Measurements from ENCODE around the gene PLGLB1.
"Not testable (repeated sequence)": the region's sequence is repeated elsewhere in the genome, so short reads cannot be mapped to it uniquely, and the experiment has no call there.

The PLGLB1 gene

GRCh38 chr2:87021744-87022143, at the start of gene PLGLB1:
TSS of gene PLGLB1 (minus strand) at chr2:87021844. CDS start at chr2:87021783, 61 bp downstream.
- not testable (repeated sequence) for ATAC-seq, H3K27me3 Mint-ChIP-seq, H3K9me3 Mint-ChIP-seq, H3K4me3 Mint-ChIP-seq, H3K27ac Mint-ChIP-seq, DNase-seq, H3K4me1 Mint-ChIP-seq

- not testable (repeated sequence) for H3K4me3 Mint-ChIP-seq, H3K9me3 Mint-ChIP-seq, H3K27me3 Mint-ChIP-seq, ATAC-seq, DNase-seq
- H3K27ac Mint-ChIP-seq: peak overlapping the region in 1 of 2 donors; percentile 11
- peaks cover 11% of the 10 kb centered on the region for H3K4me1 Mint-ChIP-seq
Measured at GRCh38 chr2:87064305-87064704, 42.7 kb upstream of the PLGLB1 start.

- not testable (repeated sequence) for H3K9me3 Mint-ChIP-seq, DNase-seq, H3K27me3 Mint-ChIP-seq, H3K4me3 Mint-ChIP-seq, ATAC-seq, H3K27ac Mint-ChIP-seq
- peaks cover 11% of the 10 kb centered on the region for H3K4me1 Mint-ChIP-seq
Measured at GRCh38 chr2:87063431-87063830, 41.8 kb upstream of the PLGLB1 start.

- ATAC-seq, H3K27ac Mint-ChIP-seq, H3K27me3 Mint-ChIP-seq, H3K9me3 Mint-ChIP-seq, DNase-seq, H3K4me3 Mint-ChIP-seq, H3K4me1 Mint-ChIP-seq: not testable (repeated sequence)
Measured at GRCh38 chr2:87061519-87061918, 39.9 kb upstream of the PLGLB1 start.

GRCh38 chr2:87057606-87058005, 36.0 kb upstream of the PLGLB1 start:
- ATAC-seq, DNase-seq, H3K9me3 Mint-ChIP-seq, H3K4me1 Mint-ChIP-seq, H3K4me3 Mint-ChIP-seq, H3K27me3 Mint-ChIP-seq, H3K27ac Mint-ChIP-seq: not testable (repeated sequence)

- not testable (repeated sequence) for H3K27me3 Mint-ChIP-seq, H3K27ac Mint-ChIP-seq, H3K4me1 Mint-ChIP-seq, ATAC-seq, H3K4me3 Mint-ChIP-seq, DNase-seq, H3K9me3 Mint-ChIP-seq
Measured at GRCh38 chr2:87056843-87057242, 35.2 kb upstream of the PLGLB1 start.

GRCh38 chr2:87056435-87056834, 34.8 kb upstream of the PLGLB1 start:
- not testable (repeated sequence) for H3K4me3 Mint-ChIP-seq, H3K27ac Mint-ChIP-seq, H3K27me3 Mint-ChIP-seq, H3K4me1 Mint-ChIP-seq, DNase-seq, ATAC-seq, H3K9me3 Mint-ChIP-seq

GRCh38 chr2:87054375-87054774, 32.7 kb upstream of the PLGLB1 start:
- ATAC-seq: peak; percentile 98
- H3K27ac Mint-ChIP-seq, H3K9me3 Mint-ChIP-seq, H3K4me1 Mint-ChIP-seq, H3K4me3 Mint-ChIP-seq, H3K27me3 Mint-ChIP-seq: not testable (repeated sequence)
- DNase-seq: peak in 1 of 2 donors; percentile 22

- not testable (repeated sequence) for H3K9me3 Mint-ChIP-seq, H3K4me1 Mint-ChIP-seq, H3K27ac Mint-ChIP-seq, H3K27me3 Mint-ChIP-seq, DNase-seq, H3K4me3 Mint-ChIP-seq
- peak; percentile 60 for ATAC-seq
Measured at GRCh38 chr2:87041321-87041978, 19.8 kb upstream of the PLGLB1 start.

GRCh38 chr2:87028607-87029006, 7.0 kb upstream of the PLGLB1 start:
- not testable (repeated sequence) for H3K27ac Mint-ChIP-seq, H3K4me3 Mint-ChIP-seq, DNase-seq, H3K9me3 Mint-ChIP-seq, H3K4me1 Mint-ChIP-seq, ATAC-seq, H3K27me3 Mint-ChIP-seq

GRCh38 chr2:87026816-87027215, 5.2 kb upstream of the PLGLB1 start:
- not testable (repeated sequence) for H3K4me1 Mint-ChIP-seq, H3K27ac Mint-ChIP-seq, H3K27me3 Mint-ChIP-seq, H3K9me3 Mint-ChIP-seq, ATAC-seq, H3K4me3 Mint-ChIP-seq, DNase-seq

GRCh38 chr2:87025927-87026326, 4.3 kb upstream of the PLGLB1 start:
- H3K27me3 Mint-ChIP-seq, ATAC-seq, H3K9me3 Mint-ChIP-seq, DNase-seq, H3K27ac Mint-ChIP-seq, H3K4me1 Mint-ChIP-seq, H3K4me3 Mint-ChIP-seq: not testable (repeated sequence)

GRCh38 chr2:87023988-87024615, 2.5 kb upstream of the PLGLB1 start:
- not testable (repeated sequence) for H3K27me3 Mint-ChIP-seq, H3K27ac Mint-ChIP-seq, H3K4me3 Mint-ChIP-seq, H3K4me1 Mint-ChIP-seq, ATAC-seq, DNase-seq, H3K9me3 Mint-ChIP-seq

- H3K9me3 Mint-ChIP-seq, H3K4me3 Mint-ChIP-seq, DNase-seq, ATAC-seq, H3K27ac Mint-ChIP-seq, H3K4me1 Mint-ChIP-seq, H3K27me3 Mint-ChIP-seq: not testable (repeated sequence)
Measured at GRCh38 chr2:87021043-87021442, 601 bp downstream of the PLGLB1 start.

GRCh38 chr2:87019053-87019452, 2.6 kb downstream of the PLGLB1 start:
- DNase-seq, H3K4me1 Mint-ChIP-seq, H3K27ac Mint-ChIP-seq, H3K4me3 Mint-ChIP-seq, H3K9me3 Mint-ChIP-seq, H3K27me3 Mint-ChIP-seq, ATAC-seq: not testable (repeated sequence)

- H3K4me1 Mint-ChIP-seq, H3K9me3 Mint-ChIP-seq, H3K4me3 Mint-ChIP-seq, ATAC-seq, DNase-seq, H3K27ac Mint-ChIP-seq, H3K27me3 Mint-ChIP-seq: not testable (repeated sequence)
Measured at GRCh38 chr2:87014489-87015169, 7.0 kb downstream of the PLGLB1 start.

Measured in stimulated activated naive CD8-positive, alpha-beta T cell treated with anti-CD3 and anti-CD28 coated beads, Interleukin-15, amount 100 ng/mL, for 72 hours (primary cell).